Forelimb muscle (tissue), 1 donor: ENCODE measurements around the gene NDRG3. TPM values are rescaled to one million over a fixed set of nuclear protein-coding genes. Genes with fewer than 3 reads are reported as not detected.

Experiments
- DNase-seq: peaks from one replicate; pipeline ENCODE4 v3.0.0-alpha.2; 2013; ENCODE audit warnings: low read depth
- polyA plus RNA-seq: library from polyadenylated mRNA; unstranded; fragments of 120-200 nt; gene quantifications from one replicate; pipeline ENCODE4 v1.2.1, GENCODE V29; 2013; ENCODE audit not compliant: insufficient read length

The NDRG3 gene
- 13.9 TPM for polyA plus RNA-seq

GRCh38 chr20:36745927-36746659, at the start of gene NDRG3:
TSS of gene NDRG3 (minus strand) at chr20:36746090. CDS start at chr20:36721735, 24,355 bp downstream.
- DNase-seq = peak; percentile 88

- no peak for DNase-seq
These were observed 48.2 kb upstream of the NDRG3 start for GRCh38 chr20:36794116-36794474.

- no peak for DNase-seq
These were observed 47.6 kb upstream of the NDRG3 start for GRCh38 chr20:36793294-36794115.

GRCh38 chr20:36792422-36792821, 46.5 kb upstream of the NDRG3 start:
- DNase-seq = no peak

GRCh38 chr20:36791862-36792261, 46.0 kb upstream of the NDRG3 start:
- DNase-seq = no peak

GRCh38 chr20:36786663-36787062, 40.8 kb upstream of the NDRG3 start:
- no peak for DNase-seq

GRCh38 chr20:36786246-36786645, 40.4 kb upstream of the NDRG3 start:
- DNase-seq = no peak

GRCh38 chr20:36785308-36785707, 39.4 kb upstream of the NDRG3 start:
- no peak for DNase-seq

GRCh38 chr20:36784900-36785299, 39.0 kb upstream of the NDRG3 start:
- DNase-seq = no peak

GRCh38 chr20:36784116-36784515, 38.2 kb upstream of the NDRG3 start:
- DNase-seq = no peak

GRCh38 chr20:36779656-36780025, 33.8 kb upstream of the NDRG3 start:
- no peak for DNase-seq

GRCh38 chr20:36778831-36779655, 33.2 kb upstream of the NDRG3 start:
- no peak for DNase-seq

- no peak for DNase-seq
These were observed 31.7 kb upstream of the NDRG3 start for GRCh38 chr20:36777576-36777975.

GRCh38 chr20:36777167-36777566, 31.3 kb upstream of the NDRG3 start:
- DNase-seq = no peak

GRCh38 chr20:36775826-36776225, 29.9 kb upstream of the NDRG3 start:
- DNase-seq = no peak

- no peak for DNase-seq
These were observed 29.3 kb upstream of the NDRG3 start for GRCh38 chr20:36775196-36775595.

- peak; percentile 91 for DNase-seq
These were observed 27.9 kb upstream of the NDRG3 start, which contains the start of gene DSN1 for GRCh38 chr20:36773597-36774390. TSS of gene DSN1 (minus strand) at chr20:36773763. CDS start at chr20:36771458, 2,305 bp downstream.

- DNase-seq = no peak
These were observed 27.3 kb upstream of the NDRG3 start for GRCh38 chr20:36773107-36773596.

- no peak for DNase-seq
These were observed 24.8 kb upstream of the NDRG3 start for GRCh38 chr20:36770680-36771079.

GRCh38 chr20:36768768-36769430, 23.0 kb upstream of the NDRG3 start:
- no peak for DNase-seq

- DNase-seq = no peak
These were observed 15.2 kb upstream of the NDRG3 start for GRCh38 chr20:36761125-36761524.
